Measurements from ENCODE around the gene PLCL2.

DNA sequence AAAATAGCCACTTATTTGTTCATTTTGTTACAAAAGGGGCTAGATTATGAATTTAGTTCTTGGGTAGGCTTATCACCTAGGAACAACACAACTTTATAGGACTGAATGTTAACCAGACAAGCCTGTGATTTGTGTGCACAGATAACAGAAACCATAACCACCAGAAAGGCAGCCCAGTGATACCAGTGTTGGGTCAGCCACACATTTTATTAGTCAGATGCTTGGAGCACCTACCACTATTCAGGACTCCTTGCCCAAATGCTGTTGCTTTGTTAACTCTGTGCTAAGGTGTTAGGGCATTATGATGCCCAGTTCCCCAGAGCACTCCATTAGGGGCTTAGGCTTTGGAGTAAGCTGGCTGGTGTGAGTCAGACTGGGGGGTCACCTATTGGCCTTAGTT is 22.5 kb downstream of the PLCL2 start:
- TF ChIP-seq, protein P1, sequence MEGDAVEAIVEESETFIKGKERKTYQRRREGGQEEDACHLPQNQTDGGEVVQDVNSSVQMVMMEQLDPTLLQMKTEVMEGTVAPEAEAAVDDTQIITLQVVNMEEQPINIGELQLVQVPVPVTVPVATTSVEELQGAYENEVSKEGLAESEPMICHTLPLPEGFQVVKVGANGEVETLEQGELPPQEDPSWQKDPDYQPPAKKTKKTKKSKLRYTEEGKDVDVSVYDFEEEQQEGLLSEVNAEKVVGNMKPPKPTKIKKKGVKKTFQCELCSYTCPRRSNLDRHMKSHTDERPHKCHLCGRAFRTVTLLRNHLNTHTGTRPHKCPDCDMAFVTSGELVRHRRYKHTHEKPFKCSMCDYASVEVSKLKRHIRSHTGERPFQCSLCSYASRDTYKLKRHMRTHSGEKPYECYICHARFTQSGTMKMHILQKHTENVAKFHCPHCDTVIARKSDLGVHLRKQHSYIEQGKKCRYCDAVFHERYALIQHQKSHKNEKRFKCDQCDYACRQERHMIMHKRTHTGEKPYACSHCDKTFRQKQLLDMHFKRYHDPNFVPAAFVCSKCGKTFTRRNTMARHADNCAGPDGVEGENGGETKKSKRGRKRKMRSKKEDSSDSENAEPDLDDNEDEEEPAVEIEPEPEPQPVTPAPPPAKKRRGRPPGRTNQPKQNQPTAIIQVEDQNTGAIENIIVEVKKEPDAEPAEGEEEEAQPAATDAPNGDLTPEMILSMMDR (IDR thresholded peaks at IDR 0.05), result no peak
- no peak for TF ChIP-seq POLR2A (IDR thresholded peaks at IDR 0.05)
